ENCODE measurements around the gene POLR2C.
"Not testable (repeated sequence)": the region's sequence is repeated elsewhere in the genome, so short reads cannot be mapped to it uniquely, and the experiment has no call there.

POLR2C gene

GRCh38 chr16:57479976-57480753 is 17.7 kb downstream of the POLR2C start:
- no peak for DNase-seq

- no peak for DNase-seq
These were observed 18.3 kb downstream of the POLR2C start for GRCh38 chr16:57480754-57481230.

GRCh38 chr16:57481421-57481820 is 18.9 kb downstream of the POLR2C start:
- DNase-seq: no peak

DNA sequence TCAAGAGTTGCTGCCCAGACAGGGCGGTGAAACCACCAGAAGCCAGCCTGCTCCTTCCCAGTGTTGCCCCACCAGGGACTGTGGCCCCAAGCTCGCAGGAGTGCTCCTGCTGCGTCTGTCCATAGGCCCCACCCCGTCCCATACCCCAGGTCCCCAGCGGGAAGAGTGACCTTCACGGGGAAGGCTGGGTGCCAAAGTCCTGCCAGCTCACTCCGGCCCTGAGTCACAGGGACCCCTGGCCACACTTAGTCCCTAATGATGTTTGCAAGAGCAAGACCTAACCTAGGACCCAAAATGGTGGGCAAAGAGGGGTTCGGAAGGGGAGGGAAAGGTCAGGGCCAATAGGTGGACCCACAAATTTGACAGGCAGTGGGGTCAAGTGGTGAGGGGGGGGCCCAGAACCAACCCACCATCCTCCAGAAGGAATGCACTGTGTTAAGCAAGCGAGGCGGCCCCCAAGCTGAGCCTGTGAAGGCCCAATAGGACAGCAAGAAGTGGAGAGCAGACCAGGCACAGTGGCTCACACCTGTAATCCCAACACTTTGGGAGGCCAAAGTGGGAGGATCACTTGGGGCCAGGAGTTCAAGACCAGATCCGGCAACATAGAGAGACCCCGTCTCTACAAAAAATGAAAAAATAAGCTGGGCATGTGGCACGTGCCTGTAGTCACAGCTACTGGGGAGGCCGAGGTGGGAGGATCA is 20.5 kb downstream of the POLR2C start:
- DNase-seq: no peak

DNA sequence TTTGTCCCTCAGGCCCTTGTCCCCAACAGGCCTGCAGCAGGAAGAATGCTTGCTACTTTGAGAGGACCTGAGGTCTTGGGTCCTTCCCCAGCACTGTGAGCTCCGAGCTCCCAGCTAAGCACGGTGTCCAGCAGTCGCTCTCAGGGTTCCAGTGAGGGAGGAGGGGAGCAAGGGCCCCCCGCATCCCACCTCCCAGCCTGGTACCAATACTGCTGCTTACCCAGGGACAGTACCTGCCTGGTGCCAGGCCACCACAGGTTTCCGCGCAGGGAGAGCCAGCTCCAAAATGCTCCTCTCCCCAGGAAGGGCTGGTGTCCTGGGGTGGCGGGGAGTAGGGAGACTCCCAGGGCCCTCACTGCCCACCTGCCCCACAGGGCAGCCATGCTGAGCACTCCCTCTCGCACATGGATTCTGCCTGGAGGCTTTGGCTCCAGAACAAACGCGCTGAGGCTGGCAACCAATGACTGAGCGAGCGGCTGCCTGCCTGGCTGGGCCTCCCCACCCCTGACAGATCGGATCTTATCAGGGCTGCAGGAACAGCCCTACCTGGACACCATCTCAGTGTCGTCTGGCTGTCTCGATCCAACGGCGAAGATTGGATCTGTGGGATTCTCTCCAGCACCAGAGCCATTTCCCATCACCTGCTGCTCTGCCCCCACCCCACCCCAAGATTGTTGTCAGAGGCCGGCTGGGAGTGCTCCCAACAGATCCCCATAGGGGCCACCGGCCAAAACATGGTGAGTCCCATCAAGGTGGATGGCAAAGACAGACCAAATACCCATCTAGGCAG is 21.4 kb downstream of the POLR2C start:
- DNase-seq: no peak

GRCh38 chr16:57484515-57485005 is 22.1 kb downstream of the POLR2C start:
- no peak for DNase-seq

DNA sequence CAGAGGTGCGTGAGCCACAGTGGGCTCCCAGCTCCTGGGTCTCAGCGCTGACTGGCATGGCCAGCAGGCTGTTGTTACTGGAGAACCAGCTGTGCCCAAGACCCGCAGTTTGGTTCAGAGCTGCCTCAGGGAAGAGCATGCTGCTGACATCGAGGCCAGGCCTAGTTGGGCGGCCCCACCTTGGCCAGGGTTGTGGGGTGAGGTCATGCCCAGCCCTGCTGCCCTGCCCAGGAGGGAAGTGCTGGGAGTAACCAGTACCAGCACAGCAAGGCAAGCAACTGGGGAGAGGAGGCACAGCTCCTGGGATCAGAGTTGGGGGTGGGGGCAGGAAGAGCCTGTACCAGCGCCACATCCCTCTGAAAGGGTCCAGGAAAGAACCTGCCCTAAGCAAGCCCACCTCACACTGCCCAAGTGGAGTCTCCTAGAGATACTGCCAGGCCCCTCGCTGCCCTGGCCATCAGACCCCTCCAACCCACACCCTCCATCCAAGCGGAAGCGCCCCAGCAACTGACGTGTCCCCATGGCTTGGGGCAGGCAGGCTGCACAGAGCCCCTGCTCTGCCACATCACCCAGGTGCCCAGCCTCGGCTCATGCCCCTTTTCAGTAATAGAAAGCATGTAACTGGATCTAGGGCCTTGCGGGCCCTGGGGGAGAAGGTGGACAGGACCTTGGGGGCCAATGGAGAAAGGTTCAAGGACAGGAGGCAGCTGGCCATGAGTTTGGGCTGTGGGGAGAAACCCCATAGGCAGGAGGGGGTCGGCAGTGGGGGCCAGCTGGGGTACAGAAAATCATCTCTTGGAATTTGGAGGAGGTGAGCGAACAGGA is 22.8 kb downstream of the POLR2C start:
- no peak for DNase-seq

GRCh38 chr16:57485916-57486857 is 23.7 kb downstream of the POLR2C start, which contains the start of gene DOK4:
TSS of gene DOK4 (minus strand) at chr16:57486493. CDS start at chr16:57479507, 6,986 bp downstream.
- peak; percentile 74 for DNase-seq

- DNase-seq: no peak
These were observed 24.7 kb downstream of the POLR2C start for GRCh38 chr16:57486858-57487834.

DNA sequence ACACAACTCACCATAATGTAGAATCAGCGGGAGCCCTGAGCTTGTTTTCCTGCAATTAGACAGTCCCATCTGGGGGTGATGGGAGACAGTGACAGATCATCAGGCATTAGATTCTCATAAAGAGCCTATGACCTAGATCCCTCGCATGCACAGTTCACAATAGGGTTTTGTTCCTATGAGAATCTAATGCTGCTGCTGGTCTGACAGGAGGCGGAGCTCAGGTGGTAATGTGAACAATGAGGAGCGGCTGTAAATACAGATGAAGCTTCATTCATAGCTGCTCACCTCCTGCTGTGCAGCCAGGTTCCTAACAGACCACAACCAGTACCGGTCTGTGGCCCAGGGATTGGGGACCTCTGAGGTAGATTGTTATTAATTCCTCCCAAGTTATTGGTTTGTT is 26.8 kb downstream of the POLR2C start:
- no peak for DNase-seq

DNA sequence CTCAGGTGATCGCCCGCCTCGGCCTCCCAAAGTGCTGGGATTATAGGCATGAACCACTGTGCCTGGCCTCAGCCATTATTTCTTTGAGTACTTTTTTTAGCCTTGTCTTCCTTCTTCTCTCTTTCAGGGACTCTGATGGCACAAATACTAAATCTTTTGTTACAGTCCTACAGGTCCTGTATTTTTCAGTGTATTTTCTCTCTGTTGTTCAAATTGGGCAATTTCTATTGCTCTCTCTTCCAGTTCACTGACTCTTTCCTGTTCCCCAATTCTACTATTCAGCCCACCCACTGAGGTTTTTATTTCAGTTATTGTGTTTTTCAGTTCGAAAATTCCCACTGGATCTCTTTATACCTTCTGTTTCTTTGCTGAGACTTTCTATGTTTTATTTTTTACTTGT is 31.3 kb downstream of the POLR2C start:
- no peak for DNase-seq

- DNase-seq: no peak
These were observed 34.6 kb downstream of the POLR2C start for GRCh38 chr16:57497121-57497520.

- DNase-seq: no peak
These were observed 35.6 kb downstream of the POLR2C start for GRCh38 chr16:57498031-57498430.

DNA sequence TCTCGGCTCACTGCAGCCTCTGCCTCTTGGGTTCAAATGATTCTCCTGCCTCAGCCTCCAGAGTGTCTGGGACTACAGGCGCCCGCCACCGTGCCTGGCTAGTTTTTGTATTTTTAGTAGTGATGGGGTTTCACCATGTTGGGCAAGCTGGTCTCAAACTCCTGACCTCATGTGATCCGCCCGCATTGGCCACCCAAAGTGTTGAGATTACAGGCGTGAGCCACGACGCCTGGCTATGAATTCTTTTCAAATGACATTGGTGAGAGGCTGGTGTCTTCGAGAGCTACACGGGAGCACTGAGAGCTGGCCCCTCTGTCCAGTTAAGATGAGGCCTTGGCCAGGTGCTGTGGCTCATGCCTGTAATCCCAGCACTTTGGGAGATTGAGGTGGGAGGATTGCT is 37.5 kb downstream of the POLR2C start:
- DNase-seq: not testable (repeated sequence)

GRCh38 chr16:57500578-57501111 is 38.2 kb downstream of the POLR2C start:
- DNase-seq: no peak

- DNase-seq: no peak
These were observed 39.0 kb downstream of the POLR2C start for GRCh38 chr16:57501492-57501891.

DNA sequence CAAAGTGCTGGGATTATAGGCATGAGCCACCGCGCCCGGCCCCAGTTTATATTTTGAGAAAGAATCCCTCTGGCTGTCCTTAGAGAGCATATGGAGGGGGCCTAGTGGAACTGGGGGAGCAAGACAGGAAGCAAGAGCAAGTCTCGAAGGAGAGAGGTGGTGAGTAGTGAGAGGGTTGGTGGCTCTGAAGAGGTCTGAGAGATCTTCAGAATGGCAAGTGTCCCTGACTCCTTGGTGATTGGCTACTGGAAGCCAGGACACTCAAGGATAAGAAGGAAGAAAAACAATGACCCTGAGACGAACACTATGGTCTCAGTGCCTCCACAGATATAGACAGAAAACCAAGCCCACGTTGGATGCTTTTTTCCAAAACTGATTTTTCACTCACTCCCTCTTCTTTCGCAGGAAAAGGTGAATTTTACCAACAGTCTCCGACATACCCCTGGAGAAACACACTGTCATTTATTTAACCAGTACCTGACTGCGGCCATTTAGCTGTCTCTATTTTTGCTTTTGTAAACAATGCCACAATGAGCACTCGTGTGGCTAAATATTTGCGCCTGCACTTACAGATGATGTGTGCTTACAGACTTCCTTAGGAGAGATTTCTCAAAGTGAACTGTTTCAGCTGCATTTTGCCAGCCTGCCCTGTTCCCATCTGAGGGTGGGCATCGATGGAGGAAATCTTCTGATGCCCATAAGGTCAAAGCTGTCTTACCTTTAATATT is 39.7 kb downstream of the POLR2C start:
- no peak for DNase-seq

- no peak for DNase-seq
These were observed 40.9 kb downstream of the POLR2C start for GRCh38 chr16:57503366-57503765.

DNA sequence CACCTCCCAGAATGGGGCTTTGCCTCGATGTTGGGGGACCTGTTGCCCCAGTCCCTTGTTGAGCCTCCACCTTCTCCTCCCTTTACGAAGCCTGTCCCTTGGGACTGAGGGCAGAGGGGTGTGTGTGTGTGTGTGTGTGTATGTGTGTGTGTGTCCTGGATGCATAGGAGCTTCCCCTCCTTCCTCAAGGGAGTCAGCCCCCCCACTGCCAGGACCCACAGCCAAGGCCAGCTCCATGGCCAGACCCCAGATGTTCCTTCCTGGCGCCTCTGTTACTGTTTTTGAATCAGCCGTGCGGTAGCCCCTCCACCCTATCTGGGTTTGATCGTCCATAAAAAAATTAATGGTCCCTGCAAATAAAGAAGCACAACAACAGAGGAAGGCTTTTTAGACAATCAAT is 41.5 kb downstream of the POLR2C start:
- no peak for DNase-seq
